H9 (cell line): ENCODE measurements around the gene GRIK1. TPM values are rescaled to one million over a fixed set of nuclear protein-coding genes. Genes with fewer than 3 reads are reported as not detected.

Experiments
- DNase-seq: peaks from one replicate; pipeline ENCODE4 v3.0.0-alpha.2; 2017
- H2AFZ ChIP-seq: one replicate; pipeline ENCODE4 v1.6.1; 2013; ENCODE audit warnings: mild to moderate bottlenecking, low read length, control low read depth, moderate library complexity
- H2AK5ac ChIP-seq: 2 replicates; pipeline ENCODE4 v1.6.1; 2013; ENCODE audit warnings: low read length, control low read depth, mixed read lengths; ENCODE audit not compliant: insufficient read length
- H2BK120ac ChIP-seq: one replicate; pipeline ENCODE4 v1.6.1; 2013; ENCODE audit warnings: low read depth, mild to moderate bottlenecking, low read length, control low read depth, inconsistent platforms; ENCODE audit not compliant: poor library complexity, severe bottlenecking
- H2BK12ac ChIP-seq: 2 replicates; pipeline ENCODE4 v1.6.1; 2013; ENCODE audit warnings: low read length, control low read depth, mixed read lengths, low read depth; ENCODE audit not compliant: insufficient read length
- H2BK15ac ChIP-seq: 2 replicates; pipeline ENCODE4 v1.6.1; 2013; ENCODE audit warnings: low read depth, low read length, control low read depth
- H2BK20ac ChIP-seq: one replicate; pipeline ENCODE4 v1.6.1; 2013; ENCODE audit warnings: low read depth, mild to moderate bottlenecking, low read length, control low read depth, inconsistent platforms; ENCODE audit not compliant: poor library complexity, severe bottlenecking
- H2BK5ac ChIP-seq: 2 replicates; pipeline ENCODE4 v1.6.1; 2013; ENCODE audit warnings: low read length, control low read depth, mixed read lengths; ENCODE audit not compliant: insufficient read length
- H3K14ac ChIP-seq: 2 replicates; pipeline ENCODE4 v1.6.1; 2013; ENCODE audit warnings: low read length, control low read depth; ENCODE audit not compliant: insufficient read depth
- H3K18ac ChIP-seq: 2 replicates; pipeline ENCODE4 v1.6.1; 2013; ENCODE audit warnings: low read depth, mild to moderate bottlenecking, mixed read lengths, low read length, control low read depth; ENCODE audit not compliant: insufficient read length
- H3K23ac ChIP-seq: 2 replicates; pipeline ENCODE4 v1.6.1; 2013; ENCODE audit warnings: low read length, control low read depth, mixed read lengths, low read depth; ENCODE audit not compliant: insufficient read length
- H3K23me2 ChIP-seq: 2 replicates; pipeline ENCODE4 v1.6.1; 2013; ENCODE audit warnings: low read depth, mild to moderate bottlenecking, mixed read lengths, low read length, control low read depth; ENCODE audit not compliant: insufficient read length, poor library complexity, severe bottlenecking
- H3K27ac ChIP-seq: 2 replicates; pipeline ENCODE4 v1.5.1; 2013; ENCODE audit warnings: low read length, control low read depth, mixed read lengths, low read depth; ENCODE audit not compliant: insufficient read length
- H3K27me3 ChIP-seq: 2 replicates; pipeline ENCODE4 v1.6.1; 2013; ENCODE audit warnings: low read length, control low read depth, inconsistent platforms; ENCODE audit not compliant: insufficient read depth
- H3K4ac ChIP-seq: 2 replicates; pipeline ENCODE4 v1.6.1; 2013; ENCODE audit warnings: low read depth, mild to moderate bottlenecking, control low read depth, inconsistent platforms, low read length, moderate library complexity
- H3K4me1 ChIP-seq: 2 replicates; pipeline ENCODE4 v1.6.1; 2013; ENCODE audit warnings: low read length, control low read depth, inconsistent platforms; ENCODE audit not compliant: insufficient read depth
- H3K4me2 ChIP-seq: 2 replicates; pipeline ENCODE4 v1.6.1; 2013; ENCODE audit warnings: low read length, control low read depth, mixed read lengths; ENCODE audit not compliant: insufficient read length, insufficient read depth
- H3K56ac ChIP-seq: 2 replicates; pipeline ENCODE4 v1.6.1; 2013; ENCODE audit warnings: low read depth, mild to moderate bottlenecking, mixed read lengths, low read length, control low read depth; ENCODE audit not compliant: insufficient read length
- H3K79me1 ChIP-seq: 2 replicates; pipeline ENCODE4 v1.6.1; 2013; ENCODE audit warnings: low read depth, mild to moderate bottlenecking, moderate library complexity, low read length, control low read depth, inconsistent platforms; ENCODE audit not compliant: insufficient read depth, poor library complexity, severe bottlenecking
- H3K79me2 ChIP-seq: 2 replicates; pipeline ENCODE4 v1.6.1; 2013; ENCODE audit warnings: low read length, control low read depth, inconsistent platforms; ENCODE audit not compliant: insufficient read depth
- H3K9ac ChIP-seq: 2 replicates; pipeline ENCODE4 v1.6.1; 2013; ENCODE audit warnings: low read length, control low read depth, mixed read lengths; ENCODE audit not compliant: insufficient read length; ENCODE audit errors: extremely low read depth
- H3K9me3 ChIP-seq: one replicate; pipeline ENCODE4 v1.6.1; 2013; ENCODE audit warnings: low read depth, low read length, inconsistent platforms; ENCODE audit not compliant: control insufficient read depth
- H3T11ph ChIP-seq: one replicate; pipeline ENCODE4 v1.6.1; 2013; ENCODE audit warnings: mild to moderate bottlenecking, low read length, control low read depth, inconsistent platforms
- H4K20me1 ChIP-seq: one replicate; pipeline ENCODE4 v1.6.1; 2013; ENCODE audit not compliant: control insufficient read depth, insufficient read length, insufficient read depth
- H4K5ac ChIP-seq: 2 replicates; pipeline ENCODE4 v1.6.1; 2013; ENCODE audit warnings: low read depth, mild to moderate bottlenecking, mixed read lengths, low read length, control low read depth; ENCODE audit not compliant: insufficient read length
- H4K8ac ChIP-seq: replicated peaks from 2 replicates; pipeline ENCODE4 v1.6.1; 2013; ENCODE audit warnings: low read length, control low read depth, mixed read lengths, low read depth; ENCODE audit not compliant: insufficient read length
- H4K91ac ChIP-seq: 2 replicates; pipeline ENCODE4 v1.6.1; 2013; ENCODE audit warnings: low read depth, mild to moderate bottlenecking, moderate library complexity, mixed read lengths, low read length, control low read depth; ENCODE audit not compliant: insufficient read length
- H3K27ac Mint-ChIP-seq, 3 experiments: 2 replicates in 2 of 3; 3 replicates in 1 of 3; pipeline ENCODE4 v1.8.0; 2020 to 2021; ENCODE audit warnings: mixed read lengths in 3 of 3, mild to moderate bottlenecking in 1 of 3, moderate library complexity in 1 of 3
- H3K27me3 Mint-ChIP-seq: 2 replicates; pipeline ENCODE4 v1.8.0; 2021; ENCODE audit warnings: low read depth, mild to moderate bottlenecking, moderate library complexity, mixed read lengths
- H3K36me3 Mint-ChIP-seq, 3 experiments: 2 replicates in 2 of 3; 3 replicates in 1 of 3; pipeline ENCODE4 v1.8.0; 2020 to 2021; ENCODE audit warnings: low read depth in 3 of 3, mixed read lengths in 3 of 3; ENCODE audit not compliant: insufficient read depth in 1 of 3
- H3K4me1 Mint-ChIP-seq, 2 experiments: 2 replicates each; pipeline ENCODE4 v1.8.0; 2020; ENCODE audit warnings: mixed read lengths in 2 of 2
- H3K4me3 Mint-ChIP-seq, 2 experiments: 2 replicates in 1 of 2; 3 replicates in 1 of 2; pipeline ENCODE4 v1.8.0; 2020 to 2021; ENCODE audit warnings: mild to moderate bottlenecking in 2 of 2, mixed read lengths in 2 of 2, moderate library complexity in 1 of 2
- H3K9me3 Mint-ChIP-seq, 2 experiments: 2 replicates in 1 of 2; 3 replicates in 1 of 2; pipeline ENCODE4 v1.8.0; 2020; ENCODE audit warnings: mild to moderate bottlenecking in 2 of 2, mixed read lengths in 2 of 2, moderate library complexity in 1 of 2
- WGBS: extraction: QIAGEN DNeasy Blood & Tissue Kit; methylation state at CpG from one replicate; pipeline ENCODE4 v1.1.7; 2013; ENCODE audit warnings: missing lambda C conversion rate, low lambda C conversion rate, mixed read lengths; ENCODE audit not compliant: insufficient read length; ENCODE audit errors: extremely low coverage; 5-methylcytosine and 5-hydroxymethylcytosine counted together
- total RNA-seq: library from RNA; stranded (reverse); gene quantifications from 2 replicates; pipeline ENCODE4 v1.2.1, GENCODE V29; 2021
- TF ChIP-seq, protein P1 (sequence below): fragments of 200-600 bp; sonication (generic); conservative IDR thresholded peaks from 3 replicates; pipeline ENCODE4 v1.8.0; 2021; ENCODE audit warnings: antibody characterized with exemption, mild to moderate bottlenecking

GRIK1 gene
- total RNA-seq, 1 experiment from 2014 or later = not detected

GRCh38 chr21:29661672-29662442 lies 277.9 kb downstream of the GRIK1 start:
- no peak overlapping the region for H3K4me2 ChIP-seq
- no peaks in the 10 kb centered on the region for H3K79me1 ChIP-seq
- H3K9me3 ChIP-seq = no peaks in the 10 kb centered on the region
- no peaks in the 10 kb centered on the region; the same call in 1 of the 2 replicates for H3K4me1 ChIP-seq
- no peak overlapping the region for H3K56ac ChIP-seq
- H3K9ac ChIP-seq = no peak overlapping the region
- H3K27ac Mint-ChIP-seq = no peak overlapping the region
- peaks cover 0 to 4% (median 2%) of the 10 kb centered on the region in 3 experiments; a peak in 3 of 7 replicates for H3K36me3 Mint-ChIP-seq
- no peak overlapping the region for H4K5ac ChIP-seq
- no peak overlapping the region for H2BK15ac ChIP-seq
- H3K27me3 Mint-ChIP-seq = no peaks in the 10 kb centered on the region
- no peaks in the 10 kb centered on the region for H4K20me1 ChIP-seq
- no peak overlapping the region for H4K91ac ChIP-seq
- H2BK12ac ChIP-seq = no peak overlapping the region
- H4K8ac ChIP-seq = no peak overlapping the region
- H3K4me3 Mint-ChIP-seq = no peak overlapping the region
- no peaks in the 10 kb centered on the region for H3K79me2 ChIP-seq
- no peak overlapping the region for H2BK5ac ChIP-seq
- H2BK20ac ChIP-seq = no peak overlapping the region
- peaks cover 6 to 9% of the 10 kb centered on the region in 2 experiments for H3K4me1 Mint-ChIP-seq
- H3K14ac ChIP-seq = no peak overlapping the region
- H2BK120ac ChIP-seq = no peak overlapping the region
- no peak overlapping the region for H3T11ph ChIP-seq
- no peak overlapping the region for H3K18ac ChIP-seq
- WGBS = no CpG with 5 or more reads among the region's 3 CpGs
- H3K27ac ChIP-seq = no peak overlapping the region
- TF ChIP-seq, protein P1, sequence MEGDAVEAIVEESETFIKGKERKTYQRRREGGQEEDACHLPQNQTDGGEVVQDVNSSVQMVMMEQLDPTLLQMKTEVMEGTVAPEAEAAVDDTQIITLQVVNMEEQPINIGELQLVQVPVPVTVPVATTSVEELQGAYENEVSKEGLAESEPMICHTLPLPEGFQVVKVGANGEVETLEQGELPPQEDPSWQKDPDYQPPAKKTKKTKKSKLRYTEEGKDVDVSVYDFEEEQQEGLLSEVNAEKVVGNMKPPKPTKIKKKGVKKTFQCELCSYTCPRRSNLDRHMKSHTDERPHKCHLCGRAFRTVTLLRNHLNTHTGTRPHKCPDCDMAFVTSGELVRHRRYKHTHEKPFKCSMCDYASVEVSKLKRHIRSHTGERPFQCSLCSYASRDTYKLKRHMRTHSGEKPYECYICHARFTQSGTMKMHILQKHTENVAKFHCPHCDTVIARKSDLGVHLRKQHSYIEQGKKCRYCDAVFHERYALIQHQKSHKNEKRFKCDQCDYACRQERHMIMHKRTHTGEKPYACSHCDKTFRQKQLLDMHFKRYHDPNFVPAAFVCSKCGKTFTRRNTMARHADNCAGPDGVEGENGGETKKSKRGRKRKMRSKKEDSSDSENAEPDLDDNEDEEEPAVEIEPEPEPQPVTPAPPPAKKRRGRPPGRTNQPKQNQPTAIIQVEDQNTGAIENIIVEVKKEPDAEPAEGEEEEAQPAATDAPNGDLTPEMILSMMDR = no peak
- H2AK5ac ChIP-seq = no peak overlapping the region
- peaks cover 0 to 2% of the 10 kb centered on the region in 2 experiments; a peak in 2 of 5 replicates for H3K9me3 Mint-ChIP-seq
- no peak overlapping the region for H3K4ac ChIP-seq
- H3K23ac ChIP-seq = no peak overlapping the region
- H3K27me3 ChIP-seq = no peaks in the 10 kb centered on the region
- no peak for DNase-seq
- H2AFZ ChIP-seq = no peak overlapping the region
- no peaks in the 10 kb centered on the region for H3K23me2 ChIP-seq
